Measurements from ENCODE around the gene EXOC3L4. TPM values are rescaled to one million over a fixed set of nuclear protein-coding genes. Genes with fewer than 3 reads are reported as not detected.
"Not testable (repeated sequence)": the region's sequence is repeated elsewhere in the genome, so short reads cannot be mapped to it uniquely, and the experiment has no call there.

EXOC3L4 gene
- total and polyA plus RNA-seq, 2 of the 8 experiments (the other 6 are each of a cell fraction or from before 2014, with no cell fraction given) = 0.45 to 0.57 TPM

GRCh38 chr14:103113774-103114173 lies 19.2 kb downstream of the EXOC3L4 start (continued):
- TF ChIP-seq HDAC2 (IDR thresholded peaks at IDR 0.05; ENCODE audit: borderline replicate concordance in 1 of 2, low read depth in 2 of 2, low read length in 2 of 2) = no peak
- no peak for TF ChIP-seq CBX8 (IDR thresholded peaks at IDR 0.05; ENCODE audit: borderline replicate concordance, low read depth, low read length)
- no peak for TF ChIP-seq TBP (IDR thresholded peaks at IDR 0.05; ENCODE audit: low read depth, low read length)
- TF ChIP-seq BCL11A (IDR thresholded peaks at IDR 0.05; ENCODE audit: low read depth in 2 of 2, low read length in 2 of 2) = no peak

GRCh38 chr14:103115086-103115679 lies 20.7 kb downstream of the EXOC3L4 start:
- H3K4ac ChIP-seq (replicated peaks; ENCODE audit: insufficient read length, low read depth, low read length); H3K27me3 ChIP-seq (replicated peaks in 1 of 4; ENCODE audit: control insufficient read depth in 3 of 4, extremely low read depth in 1 of 4, insufficient read depth in 3 of 4, low read length in 3 of 4); H3K4me3 ChIP-seq (ENCODE audit: extremely low read depth in 1 of 4, insufficient read depth in 2 of 4, low read depth in 3 of 4, low read length in 4 of 4); H2BK20ac ChIP-seq (ENCODE audit: low read length); H3K23ac ChIP-seq (ENCODE audit: insufficient read length); H4K20me1 ChIP-seq (replicated peaks in 1 of 2; ENCODE audit: control insufficient read depth in 1 of 2, insufficient read depth in 2 of 2, low read length in 2 of 2); H2BK5ac ChIP-seq (ENCODE audit: low read depth, low read length); H2BK15ac ChIP-seq (ENCODE audit: low read length); H3K9ac ChIP-seq (replicated peaks in 1 of 4; ENCODE audit: extremely low read depth in 1 of 4, low read depth in 3 of 4, low read length in 3 of 4); H3K56ac ChIP-seq (replicated peaks; ENCODE audit: insufficient read length, low read depth, low read length); H2BK12ac ChIP-seq (ENCODE audit: low read depth, low read length); DNase-seq (ENCODE audit: low read depth in 1 of 2, low spot score in 2 of 2); H2AK5ac ChIP-seq (ENCODE audit: low read depth, low read length); H3K9me3 ChIP-seq (ENCODE audit: insufficient read depth in 2 of 2, low read depth in 1 of 2, low read length in 1 of 2); H4K91ac ChIP-seq (replicated peaks; ENCODE audit: insufficient read length, low read length); H3K36me3 ChIP-seq (ENCODE audit: control insufficient read depth in 2 of 4, insufficient read depth in 4 of 4, low read length in 3 of 4); H3K79me1 ChIP-seq (ENCODE audit: low read depth, low read length); POLR2A ChIA-PET (ENCODE audit: partially characterized antibody); FAIRE-seq; H4K5ac ChIP-seq (ENCODE audit: insufficient read length, low read depth, low read length); H3K18ac ChIP-seq (ENCODE audit: extremely low read depth, low read length); H3K79me2 ChIP-seq (ENCODE audit: control insufficient read depth in 1 of 2, insufficient read depth in 2 of 2, low read length in 2 of 2); H2AFZ ChIP-seq (ENCODE audit: low read length); H2BK120ac ChIP-seq (replicated peaks; ENCODE audit: low read depth, low read length); H3K4me2 ChIP-seq (ENCODE audit: insufficient read depth in 1 of 2, low read depth in 2 of 2, low read length in 2 of 2); H3K23me2 ChIP-seq (ENCODE audit: low read depth, low read length); H3K27ac ChIP-seq (ENCODE audit: low read depth, low read length); H4K8ac ChIP-seq (ENCODE audit: extremely low read depth, insufficient read depth, low read length); H3K14ac ChIP-seq (ENCODE audit: insufficient read length): not testable (repeated sequence)
- WGBS, 2 experiments (ENCODE audit: extremely low coverage in 1 of 2, insufficient coverage in 1 of 2, insufficient read length in 1 of 2, insufficient replicate concordance in 2 of 2, low coverage in 1 of 2, low lambda C conversion rate in 2 of 2, missing lambda C conversion rate in 1 of 2) = 89% methylated on average over 12 of the region's 12 CpGs; no CpG with 5 or more reads in 1 of the 2 experiments
- H3K4me1 ChIP-seq (replicated peaks in 1 of 4; ENCODE audit: control insufficient read depth in 3 of 4, insufficient read depth in 4 of 4, low read length in 3 of 4) = peaks cover 7 to 27% (median 20%) of the 10 kb centered on the region in 4 experiments
- CTCF ChIA-PET (ENCODE audit: partially characterized antibody) = interaction anchor here (0.7 to 18.4 kb wide), 5 partner anchors 9 to 586 kb away, joined by 3 to 276 read pairs (median 4); partner anchors contain the start of gene TNFAIP2

Measured in H1 (cell line).